Measurements from ENCODE around the gene PSMA6. TPM values are rescaled to one million over a fixed set of nuclear protein-coding genes. Genes with fewer than 3 reads are reported as not detected.

PSMA6 gene
- total and polyA plus RNA-seq, 2 of the 13 experiments (the other 11 are each of a cell fraction or from before 2014, with no cell fraction given) = 525 to 1,109 TPM

DNA sequence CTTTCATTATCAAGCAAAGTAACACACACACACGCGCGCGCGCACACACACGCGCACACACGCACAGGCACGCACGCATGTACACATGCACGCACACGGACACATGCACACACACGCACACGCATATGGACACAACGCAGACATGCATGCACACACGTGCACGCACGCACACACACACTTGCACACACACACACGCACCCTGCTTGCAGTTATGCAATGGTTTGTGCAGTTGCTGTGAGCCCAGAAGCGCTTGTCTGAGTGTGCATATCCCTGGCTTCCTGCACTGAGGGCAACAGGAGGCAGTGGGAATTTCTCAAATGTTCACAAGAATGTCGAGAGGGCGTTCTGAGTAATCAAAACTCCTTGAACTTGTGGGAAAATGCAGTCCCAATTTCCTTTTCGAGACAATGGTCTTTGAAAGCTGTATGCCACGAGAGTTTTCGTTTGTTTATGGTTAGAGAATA, 70.8 kb downstream of the PSMA6 start (continued):
- TF ChIP-seq POLR2G (IDR thresholded peaks at IDR 0.05; ENCODE audit: low read depth, low read length) = no peak
- TF ChIP-seq PLRG1 (conservative IDR thresholded peaks at IDR 0.05) = no peak
- TF ChIP-seq NCOA5 (CRISPR knock-in tag; IDR thresholded peaks at IDR 0.05) = no peak
- TF ChIP-seq ZNF512 (CRISPR knock-in tag; IDR thresholded peaks at IDR 0.05) = peak; percentile 81; the same call in 1 of the 2 replicates
- TF ChIP-seq ZNF451 (CRISPR knock-in tag; IDR thresholded peaks at IDR 0.05) = 0 out of 2 replicates have a peak, but pooled peaks have one; percentile 13
- no peak for TF ChIP-seq SNAPC2 (CRISPR knock-in tag; IDR thresholded peaks at IDR 0.05)
- TF ChIP-seq TCF7L2 (IDR thresholded peaks at IDR 0.05; ENCODE audit: low read depth, low read length) = no peak
- TF ChIP-seq FLYWCH1 (CRISPR knock-in tag; IDR thresholded peaks at IDR 0.05) = no peak
- no peak for TF ChIP-seq AGO2 (optimal IDR thresholded peaks at IDR 0.05; ENCODE audit: low read depth, low read length)
- no peak for TF ChIP-seq ZFAT (CRISPR knock-in tag; conservative IDR thresholded peaks at IDR 0.05)
- no peak for TF ChIP-seq HIVEP1 (CRISPR knock-in tag; IDR thresholded peaks at IDR 0.05)
- TF ChIP-seq, protein P1, sequence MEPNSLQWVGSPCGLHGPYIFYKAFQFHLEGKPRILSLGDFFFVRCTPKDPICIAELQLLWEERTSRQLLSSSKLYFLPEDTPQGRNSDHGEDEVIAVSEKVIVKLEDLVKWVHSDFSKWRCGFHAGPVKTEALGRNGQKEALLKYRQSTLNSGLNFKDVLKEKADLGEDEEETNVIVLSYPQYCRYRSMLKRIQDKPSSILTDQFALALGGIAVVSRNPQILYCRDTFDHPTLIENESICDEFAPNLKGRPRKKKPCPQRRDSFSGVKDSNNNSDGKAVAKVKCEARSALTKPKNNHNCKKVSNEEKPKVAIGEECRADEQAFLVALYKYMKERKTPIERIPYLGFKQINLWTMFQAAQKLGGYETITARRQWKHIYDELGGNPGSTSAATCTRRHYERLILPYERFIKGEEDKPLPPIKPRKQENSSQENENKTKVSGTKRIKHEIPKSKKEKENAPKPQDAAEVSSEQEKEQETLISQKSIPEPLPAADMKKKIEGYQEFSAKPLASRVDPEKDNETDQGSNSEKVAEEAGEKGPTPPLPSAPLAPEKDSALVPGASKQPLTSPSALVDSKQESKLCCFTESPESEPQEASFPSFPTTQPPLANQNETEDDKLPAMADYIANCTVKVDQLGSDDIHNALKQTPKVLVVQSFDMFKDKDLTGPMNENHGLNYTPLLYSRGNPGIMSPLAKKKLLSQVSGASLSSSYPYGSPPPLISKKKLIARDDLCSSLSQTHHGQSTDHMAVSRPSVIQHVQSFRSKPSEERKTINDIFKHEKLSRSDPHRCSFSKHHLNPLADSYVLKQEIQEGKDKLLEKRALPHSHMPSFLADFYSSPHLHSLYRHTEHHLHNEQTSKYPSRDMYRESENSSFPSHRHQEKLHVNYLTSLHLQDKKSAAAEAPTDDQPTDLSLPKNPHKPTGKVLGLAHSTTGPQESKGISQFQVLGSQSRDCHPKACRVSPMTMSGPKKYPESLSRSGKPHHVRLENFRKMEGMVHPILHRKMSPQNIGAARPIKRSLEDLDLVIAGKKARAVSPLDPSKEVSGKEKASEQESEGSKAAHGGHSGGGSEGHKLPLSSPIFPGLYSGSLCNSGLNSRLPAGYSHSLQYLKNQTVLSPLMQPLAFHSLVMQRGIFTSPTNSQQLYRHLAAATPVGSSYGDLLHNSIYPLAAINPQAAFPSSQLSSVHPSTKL (CRISPR knock-in tag; IDR thresholded peaks at IDR 0.05) = no peak
- TF ChIP-seq CC2D1A (CRISPR knock-in tag; IDR thresholded peaks at IDR 0.05) = no peak
- no peak for TF ChIP-seq CHD4 (IDR thresholded peaks at IDR 0.05; ENCODE audit: borderline replicate concordance, low read length)
- TF ChIP-seq BHLHE40 (IDR thresholded peaks at IDR 0.05; ENCODE audit: low read length) = peak; percentile 34; the same call in 1 of the 2 replicates
- no peak for TF ChIP-seq FOSL1 (CRISPR knock-in tag; IDR thresholded peaks at IDR 0.05; ENCODE audit: borderline replicate concordance)
- TF ChIP-seq FOXA3 (CRISPR knock-in tag; IDR thresholded peaks at IDR 0.05) = no peak
- TF ChIP-seq SNAPC4 (CRISPR knock-in tag; IDR thresholded peaks at IDR 0.05) = no peak
- no peak for TF ChIP-seq TP53 (CRISPR knock-in tag; conservative IDR thresholded peaks at IDR 0.05)
- TF ChIP-seq NFE2L2 (IDR thresholded peaks at IDR 0.05; ENCODE audit: low read length) = no peak
- TF ChIP-seq ZBTB3 (CRISPR knock-in tag; IDR thresholded peaks at IDR 0.05; ENCODE audit: borderline replicate concordance, low read depth) = no peak
- no peak for TF ChIP-seq TMF1 (CRISPR knock-in tag; IDR thresholded peaks at IDR 0.05; ENCODE audit: low read depth)
- TF ChIP-seq KDM5B (CRISPR knock-in tag; IDR thresholded peaks at IDR 0.05; ENCODE audit: borderline replicate concordance) = no peak; the same call in 1 of the 2 replicates
